Gastroesophageal sphincter (tissue), 3 donors: ENCODE data around the gene HUS1.

Experiments used
- CTCF ChIP-seq, 4 experiments: fragments of 200-600 bp in 2 of 4; fragments of 450-650 bp in 2 of 4; sonication (generic) in 1 of 4; IDR thresholded peaks; one replicate each; pipeline ENCODE4 v1.5.1; 2017 to 2019; ENCODE audit warnings: antibody characterized with exemption in 4 of 4, mild to moderate bottlenecking in 2 of 4, moderate library complexity in 2 of 4
- POLR2A ChIP-seq, 2 donors: fragments of 450-650 bp; IDR thresholded peaks; one replicate each; pipeline ENCODE4 v1.6.1; 2017; ENCODE audit warnings: antibody characterized with exemption in 2 of 2, mild to moderate bottlenecking in 2 of 2, moderate library complexity in 1 of 2
- POLR2AphosphoS5 ChIP-seq: sonication (generic); formaldehyde crosslinking; IDR thresholded peaks from one replicate; pipeline ENCODE4 v1.6.1; 2017; ENCODE audit warnings: antibody characterized with exemption

DNA sequence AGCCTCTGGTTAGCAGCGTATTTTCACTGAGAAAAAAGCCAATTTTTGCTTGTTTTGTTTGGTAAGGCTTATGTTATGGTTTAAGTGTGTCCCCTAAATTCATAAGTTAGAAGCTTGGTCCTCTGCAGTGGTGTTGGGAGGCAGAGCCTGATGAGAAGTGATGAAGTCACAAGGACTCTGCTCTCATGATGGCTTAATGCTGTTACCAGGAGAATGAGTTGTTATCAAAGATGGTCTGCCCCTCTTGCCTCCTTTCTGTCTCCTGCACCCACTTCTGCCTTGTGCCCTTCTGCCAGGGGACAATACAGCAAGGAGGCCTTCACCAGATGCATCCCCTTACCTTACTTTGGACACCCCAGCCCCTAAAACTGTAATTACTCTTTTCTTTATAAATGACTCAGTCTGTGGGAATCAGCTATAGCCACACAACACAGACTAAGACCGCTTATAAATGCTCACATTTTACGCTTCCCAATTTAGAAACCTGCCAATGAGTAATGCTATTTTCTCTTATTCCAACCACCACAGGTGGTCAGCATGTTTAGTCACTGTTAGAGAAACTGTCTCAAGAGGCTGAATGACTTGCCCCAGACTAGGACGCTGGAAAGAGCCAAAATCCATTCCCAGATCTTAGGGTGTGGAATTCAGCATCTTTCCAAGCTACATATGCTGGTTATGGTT, 25.0 kb downstream of the HUS1 start:
- TF ChIP-seq CTCF (IDR thresholded peaks at IDR 0.05) = no peak
- no peak for TF ChIP-seq POLR2A (IDR thresholded peaks at IDR 0.05)
- no peak for TF ChIP-seq POLR2AphosphoS5
